ENCODE data around the gene ATP11A. TPM values are rescaled to one million over a fixed set of nuclear protein-coding genes. Genes with fewer than 3 reads are reported as not detected.

Gene ATP11A
- total and polyA plus RNA-seq, 10 donors = 2.7 to 91.3 (median 59.1) TPM

DNA sequence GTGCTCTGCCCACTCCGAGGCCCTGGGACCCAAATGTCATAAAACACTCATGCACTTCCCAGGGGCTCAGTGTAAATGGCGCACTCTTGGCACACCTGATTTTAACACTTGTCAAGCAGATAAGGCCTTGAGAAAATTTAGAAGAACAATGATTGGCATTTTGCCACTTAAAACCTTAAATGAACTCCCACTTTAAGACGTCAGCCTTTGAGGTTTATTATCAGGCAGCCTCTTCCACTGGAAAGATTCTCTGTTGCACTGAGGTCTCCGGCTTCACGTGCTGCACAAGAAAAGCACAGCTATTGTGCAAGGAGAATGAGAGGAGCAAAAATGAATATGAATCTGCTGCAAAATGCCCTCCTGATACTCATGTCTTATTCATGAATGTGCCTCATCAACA lies 38.5 kb upstream of the ATP11A start:
- intact Hi-C loops (cut with DNase I; ENCODE audit: low total_unique reads) = no loop called here
- 59 to 76% (median 72%) methylated on average over 5 of the region's 5 CpGs for WGBS, 5 donors
- DNase-seq = no peak
- H3K9me3 ChIP-seq = no peaks in the 10 kb centered on the region
- peaks cover 0 to 4% (median 0%) of the 10 kb centered on the region in 7 donors for H3K27me3 ChIP-seq (replicated peaks in 1 of 7)
- H3K4me3 ChIP-seq = no peak overlapping the region
- H3K36me3 ChIP-seq = no peaks in the 10 kb centered on the region
- no peak for TF ChIP-seq POLR2A (IDR thresholded peaks at IDR 0.05)
- no peak for TF ChIP-seq POLR2AphosphoS5 (IDR thresholded peaks at IDR 0.05)
- TF ChIP-seq, protein P1, sequence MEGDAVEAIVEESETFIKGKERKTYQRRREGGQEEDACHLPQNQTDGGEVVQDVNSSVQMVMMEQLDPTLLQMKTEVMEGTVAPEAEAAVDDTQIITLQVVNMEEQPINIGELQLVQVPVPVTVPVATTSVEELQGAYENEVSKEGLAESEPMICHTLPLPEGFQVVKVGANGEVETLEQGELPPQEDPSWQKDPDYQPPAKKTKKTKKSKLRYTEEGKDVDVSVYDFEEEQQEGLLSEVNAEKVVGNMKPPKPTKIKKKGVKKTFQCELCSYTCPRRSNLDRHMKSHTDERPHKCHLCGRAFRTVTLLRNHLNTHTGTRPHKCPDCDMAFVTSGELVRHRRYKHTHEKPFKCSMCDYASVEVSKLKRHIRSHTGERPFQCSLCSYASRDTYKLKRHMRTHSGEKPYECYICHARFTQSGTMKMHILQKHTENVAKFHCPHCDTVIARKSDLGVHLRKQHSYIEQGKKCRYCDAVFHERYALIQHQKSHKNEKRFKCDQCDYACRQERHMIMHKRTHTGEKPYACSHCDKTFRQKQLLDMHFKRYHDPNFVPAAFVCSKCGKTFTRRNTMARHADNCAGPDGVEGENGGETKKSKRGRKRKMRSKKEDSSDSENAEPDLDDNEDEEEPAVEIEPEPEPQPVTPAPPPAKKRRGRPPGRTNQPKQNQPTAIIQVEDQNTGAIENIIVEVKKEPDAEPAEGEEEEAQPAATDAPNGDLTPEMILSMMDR (IDR thresholded peaks at IDR 0.05 in 8 of 11, conservative IDR thresholded peaks at IDR 0.05 in 3 of 11) = no peak
- H3K4me1 ChIP-seq = no peaks in the 10 kb centered on the region
- no peak overlapping the region for H3K27ac ChIP-seq

DNA sequence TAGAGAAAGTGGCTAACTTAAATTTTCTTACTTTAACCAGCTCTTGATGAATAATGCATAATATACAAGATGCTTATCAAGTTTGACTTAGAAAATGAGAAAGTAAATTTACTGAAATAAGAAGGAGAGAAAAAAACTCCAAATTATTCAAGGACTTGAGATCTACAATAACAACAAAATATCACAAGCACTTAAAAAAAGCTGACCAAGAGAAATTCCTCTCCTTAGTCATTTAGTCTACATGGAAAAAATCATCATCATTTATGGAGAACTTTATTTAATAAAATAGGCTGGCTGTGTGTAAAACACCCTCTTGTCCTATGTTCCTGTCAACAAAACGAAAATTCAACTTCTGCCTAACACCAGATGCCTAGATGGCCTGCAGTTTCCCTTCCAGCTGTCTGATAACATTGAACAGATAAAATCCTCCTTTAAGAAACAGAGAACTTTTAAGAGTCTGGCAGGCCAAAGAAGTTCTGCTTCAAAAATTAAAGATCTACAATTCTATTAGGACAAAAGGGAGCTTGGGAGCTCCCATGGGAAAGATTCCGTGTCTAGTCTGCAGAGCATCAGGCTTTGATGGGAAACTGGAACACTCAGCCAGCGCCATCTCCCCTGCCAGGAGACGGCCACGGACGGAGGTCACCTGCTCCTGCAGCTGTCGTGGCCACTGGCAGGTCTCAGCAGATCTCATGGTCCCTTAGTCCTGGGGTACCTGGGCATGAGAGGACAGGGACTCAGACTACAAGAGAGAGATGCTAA lies 37.9 kb upstream of the ATP11A start:
- TF ChIP-seq POLR2AphosphoS5 (IDR thresholded peaks at IDR 0.05) = no peak
- no peak for TF ChIP-seq POLR2A (IDR thresholded peaks at IDR 0.05)
- TF ChIP-seq, protein P1 (IDR thresholded peaks at IDR 0.05 in 8 of 11, conservative IDR thresholded peaks at IDR 0.05 in 3 of 11) = no peak
- H3K9me3 ChIP-seq = no peaks in the 10 kb centered on the region
- intact Hi-C loops (cut with DNase I; ENCODE audit: low total_unique reads) = no loop called here
- no peak for DNase-seq
- H3K36me3 ChIP-seq = no peaks in the 10 kb centered on the region
- no peak overlapping the region for H3K4me3 ChIP-seq
- 74 to 79% (median 79%) methylated on average over 7 of the region's 7 CpGs for WGBS, 5 donors
- peaks cover 0 to 4% (median 0%) of the 10 kb centered on the region in 7 donors for H3K27me3 ChIP-seq (replicated peaks in 1 of 7)
- no peak overlapping the region for H3K27ac ChIP-seq
- H3K4me1 ChIP-seq = no peaks in the 10 kb centered on the region

DNA sequence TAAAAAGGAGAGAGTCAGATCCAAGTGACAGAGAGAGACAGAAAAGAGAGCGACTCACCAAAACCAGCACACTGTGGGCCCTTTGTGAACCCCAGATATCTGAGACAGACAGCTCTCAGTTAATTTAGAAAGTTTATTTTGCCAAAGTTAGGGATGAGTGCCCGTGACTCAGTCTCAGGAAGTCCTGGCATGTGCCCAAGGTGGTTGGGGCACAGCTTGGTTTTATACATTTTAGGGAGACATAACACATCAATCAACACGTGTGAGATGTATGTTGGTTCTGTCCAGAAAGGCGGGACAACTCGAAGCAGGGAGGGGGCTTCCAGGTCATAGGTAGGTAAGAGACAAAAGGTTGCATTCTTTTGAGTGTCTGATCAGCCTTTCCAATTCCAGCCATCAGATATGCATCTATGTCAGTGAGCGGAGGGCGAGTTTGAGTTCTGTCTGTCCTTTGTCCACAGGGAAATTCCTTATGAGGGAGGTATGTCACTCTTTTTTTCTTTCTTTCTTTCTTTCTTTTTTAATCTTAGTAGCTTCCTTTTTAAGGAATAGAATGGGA lies 37.2 kb upstream of the ATP11A start:
- Histone ChIP-seq H3K4me3 (no peak overlapping the region), H3K36me3 (no peaks in the 10 kb centered on the region), H3K4me1 (no peaks in the 10 kb centered on the region), H3K9me3 (no peaks in the 10 kb centered on the region), H3K27me3 (replicated peaks in 1 of 7) (peaks cover 0 to 4% (median 0%) of the 10 kb centered on the region in 7 donors), H3K27ac (no peak overlapping the region)
- TF ChIP-seq POLR2AphosphoS5 (IDR thresholded peaks at IDR 0.05) = no peak
- TF ChIP-seq, protein P1 (IDR thresholded peaks at IDR 0.05 in 8 of 11, conservative IDR thresholded peaks at IDR 0.05 in 3 of 11) = no peak
- no peak for TF ChIP-seq POLR2A (IDR thresholded peaks at IDR 0.05)
- intact Hi-C loops (cut with DNase I; ENCODE audit: low total_unique reads) = no loop called here
- WGBS, 5 donors = 66 to 75% (median 71%) methylated on average over 7 of the region's 7 CpGs
- no peak for DNase-seq

DNA sequence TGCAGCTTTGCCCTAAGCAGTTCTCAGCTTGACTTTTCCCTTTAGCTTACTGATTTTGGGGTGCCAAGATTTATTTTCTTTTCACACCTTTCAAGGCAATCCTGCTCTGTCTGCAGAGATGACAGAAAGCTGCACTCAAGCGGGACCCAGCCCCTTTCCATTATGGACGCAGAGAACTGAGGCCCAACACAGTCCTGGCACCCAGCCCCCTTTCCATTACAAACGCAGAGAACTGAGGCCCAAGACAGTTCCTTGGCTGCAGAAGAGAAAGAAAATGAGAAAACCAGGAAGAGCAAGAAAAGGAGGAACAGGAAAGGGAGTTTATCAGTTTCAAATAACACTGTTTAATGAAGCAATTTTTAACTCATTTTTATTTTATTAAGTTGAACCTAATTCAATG lies 36.8 kb upstream of the ATP11A start:
- H3K4me1 ChIP-seq = no peaks in the 10 kb centered on the region
- 68 to 89% (median 82%) methylated on average over 3 of the region's 3 CpGs for WGBS, 5 donors
- peaks cover 0 to 4% (median 0%) of the 10 kb centered on the region in 7 donors for H3K27me3 ChIP-seq (replicated peaks in 1 of 7)
- no peaks in the 10 kb centered on the region for H3K9me3 ChIP-seq
- no peaks in the 10 kb centered on the region for H3K36me3 ChIP-seq
- TF ChIP-seq, protein P1 (IDR thresholded peaks at IDR 0.05 in 8 of 11, conservative IDR thresholded peaks at IDR 0.05 in 3 of 11) = no peak
- TF ChIP-seq POLR2AphosphoS5 (IDR thresholded peaks at IDR 0.05) = no peak
- TF ChIP-seq POLR2A (IDR thresholded peaks at IDR 0.05) = no peak
- intact Hi-C loops (cut with DNase I; ENCODE audit: low total_unique reads) = no loop called here
- H3K4me3 ChIP-seq = no peak overlapping the region
- H3K27ac ChIP-seq = no peak overlapping the region
- no peak for DNase-seq
